ENCODE data around the gene KAZN. TPM values are rescaled to one million over a fixed set of nuclear protein-coding genes. Genes with fewer than 3 reads are reported as not detected.
A peak's percentile ranks its signal among the peaks of the same experiment; 100 is the strongest.

The KAZN gene
- polyA plus RNA-seq, 2 donors = 29.3 to 32.0 TPM

- WGBS, 2 donors = 49 to 53% methylated on average over 10 of the region's 10 CpGs
- Histone ChIP-seq H3K27me3 (ENCODE audit: control insufficient read depth in 1 of 2, insufficient read depth in 2 of 2, low read length in 2 of 2) (no peaks in the 10 kb centered on the region), H3K9me3 (ENCODE audit: control insufficient read depth in 2 of 2, insufficient read depth in 1 of 2, low read depth in 1 of 2, low read length in 1 of 2) (no peaks in the 10 kb centered on the region), H3K27ac (ENCODE audit: low read depth in 2 of 2, low read length in 1 of 2) (peak overlapping the region in 1 of 2 donors; percentile 6), H3K4me1 (ENCODE audit: control insufficient read depth in 2 of 2, insufficient read depth in 2 of 2, low read length in 1 of 2) (peaks cover 2 to 3% of the 10 kb centered on the region in 2 donors), H3K36me3 (ENCODE audit: control insufficient read depth in 2 of 2, insufficient read depth in 2 of 2, low read length in 1 of 2) (no peaks in the 10 kb centered on the region), H3K4me3 (ENCODE audit: low read depth in 1 of 2, low read length in 2 of 2) (no peak overlapping the region)
Measured at GRCh38 chr1:15014516-15014915, 416.0 kb downstream of the KAZN start.

GRCh38 chr1:15016001-15016400 lies 417.5 kb downstream of the KAZN start:
- H3K4me3 ChIP-seq (ENCODE audit: low read depth in 1 of 2, low read length in 2 of 2) = no peak overlapping the region
- 90 to 91% methylated on average over 9 of the region's 9 CpGs for WGBS, 2 donors
- H3K36me3 ChIP-seq (ENCODE audit: control insufficient read depth in 2 of 2, insufficient read depth in 2 of 2, low read length in 1 of 2) = no peaks in the 10 kb centered on the region
- H3K27ac ChIP-seq (ENCODE audit: low read depth in 2 of 2, low read length in 1 of 2) = peak overlapping the region in 1 of 2 donors; percentile 59
- H3K27me3 ChIP-seq (ENCODE audit: control insufficient read depth in 1 of 2, insufficient read depth in 2 of 2, low read length in 2 of 2) = no peaks in the 10 kb centered on the region
- no peaks in the 10 kb centered on the region for H3K9me3 ChIP-seq (ENCODE audit: control insufficient read depth in 2 of 2, insufficient read depth in 1 of 2, low read depth in 1 of 2, low read length in 1 of 2)
- H3K4me1 ChIP-seq (ENCODE audit: control insufficient read depth in 2 of 2, insufficient read depth in 2 of 2, low read length in 1 of 2) = peaks cover 5 to 8% of the 10 kb centered on the region in 2 donors

GRCh38 chr1:15016526-15016925 lies 418.0 kb downstream of the KAZN start:
- Histone ChIP-seq H3K27ac (ENCODE audit: low read depth in 2 of 2, low read length in 1 of 2) (no peak overlapping the region), H3K4me3 (ENCODE audit: low read depth in 1 of 2, low read length in 2 of 2) (no peak overlapping the region), H3K27me3 (ENCODE audit: control insufficient read depth in 1 of 2, insufficient read depth in 2 of 2, low read length in 2 of 2) (no peaks in the 10 kb centered on the region), H3K36me3 (ENCODE audit: control insufficient read depth in 2 of 2, insufficient read depth in 2 of 2, low read length in 1 of 2) (no peaks in the 10 kb centered on the region), H3K4me1 (ENCODE audit: control insufficient read depth in 2 of 2, insufficient read depth in 2 of 2, low read length in 1 of 2) (peaks cover 7 to 13% of the 10 kb centered on the region in 2 donors), H3K9me3 (ENCODE audit: control insufficient read depth in 2 of 2, insufficient read depth in 1 of 2, low read depth in 1 of 2, low read length in 1 of 2) (no peaks in the 10 kb centered on the region)
- 87 to 90% methylated on average over 10 of the region's 10 CpGs for WGBS, 2 donors

- Histone ChIP-seq H3K9me3 (ENCODE audit: control insufficient read depth in 2 of 2, insufficient read depth in 1 of 2, low read depth in 1 of 2, low read length in 1 of 2) (no peaks in the 10 kb centered on the region), H3K36me3 (ENCODE audit: control insufficient read depth in 2 of 2, insufficient read depth in 2 of 2, low read length in 1 of 2) (no peaks in the 10 kb centered on the region), H3K27me3 (ENCODE audit: control insufficient read depth in 1 of 2, insufficient read depth in 2 of 2, low read length in 2 of 2) (no peaks in the 10 kb centered on the region), H3K4me3 (ENCODE audit: low read depth in 1 of 2, low read length in 2 of 2) (no peak overlapping the region), H3K27ac (ENCODE audit: low read depth in 2 of 2, low read length in 1 of 2) (no peak overlapping the region), H3K4me1 (ENCODE audit: control insufficient read depth in 2 of 2, insufficient read depth in 2 of 2, low read length in 1 of 2) (peaks cover 11 to 18% of the 10 kb centered on the region in 2 donors)
- WGBS, 2 donors = 68 to 78% methylated on average over 7 of the region's 7 CpGs
Measured at GRCh38 chr1:15017120-15017519, 418.6 kb downstream of the KAZN start.

- H3K4me1 ChIP-seq (ENCODE audit: control insufficient read depth in 2 of 2, insufficient read depth in 2 of 2, low read length in 1 of 2) = peaks cover 13 to 26% of the 10 kb centered on the region in 2 donors
- no peaks in the 10 kb centered on the region for H3K9me3 ChIP-seq (ENCODE audit: control insufficient read depth in 2 of 2, insufficient read depth in 1 of 2, low read depth in 1 of 2, low read length in 1 of 2)
- WGBS, 2 donors = 94 to 97% methylated on average over 4 of the region's 4 CpGs
- no peak overlapping the region for H3K4me3 ChIP-seq (ENCODE audit: low read depth in 1 of 2, low read length in 2 of 2)
- no peak overlapping the region for H3K27ac ChIP-seq (ENCODE audit: low read depth in 2 of 2, low read length in 1 of 2)
- no peaks in the 10 kb centered on the region for H3K36me3 ChIP-seq (ENCODE audit: control insufficient read depth in 2 of 2, insufficient read depth in 2 of 2, low read length in 1 of 2)
- H3K27me3 ChIP-seq (ENCODE audit: control insufficient read depth in 1 of 2, insufficient read depth in 2 of 2, low read length in 2 of 2) = no peaks in the 10 kb centered on the region
Measured at GRCh38 chr1:15018767-15019166, 420.3 kb downstream of the KAZN start.

- Histone ChIP-seq H3K27ac (ENCODE audit: low read depth in 2 of 2, low read length in 1 of 2) (peak overlapping the region; percentile 47 to 72), H3K36me3 (ENCODE audit: control insufficient read depth in 2 of 2, insufficient read depth in 2 of 2, low read length in 1 of 2) (no peaks in the 10 kb centered on the region), H3K9me3 (ENCODE audit: control insufficient read depth in 2 of 2, insufficient read depth in 1 of 2, low read depth in 1 of 2, low read length in 1 of 2) (no peaks in the 10 kb centered on the region), H3K4me3 (ENCODE audit: low read depth in 1 of 2, low read length in 2 of 2) (no peak overlapping the region), H3K27me3 (ENCODE audit: control insufficient read depth in 1 of 2, insufficient read depth in 2 of 2, low read length in 2 of 2) (no peaks in the 10 kb centered on the region), H3K4me1 (ENCODE audit: control insufficient read depth in 2 of 2, insufficient read depth in 2 of 2, low read length in 1 of 2) (peaks cover 13 to 27% of the 10 kb centered on the region in 2 donors)
- WGBS, 2 donors = 71% methylated on average over 18 of the region's 18 CpGs
Measured at GRCh38 chr1:15020943-15021745, 422.7 kb downstream of the KAZN start.

GRCh38 chr1:15022048-15022447 lies 423.6 kb downstream of the KAZN start:
- Histone ChIP-seq H3K4me3 (ENCODE audit: low read depth in 1 of 2, low read length in 2 of 2) (no peak overlapping the region), H3K4me1 (ENCODE audit: control insufficient read depth in 2 of 2, insufficient read depth in 2 of 2, low read length in 1 of 2) (peaks cover 12 to 28% of the 10 kb centered on the region in 2 donors), H3K27ac (ENCODE audit: low read depth in 2 of 2, low read length in 1 of 2) (peak overlapping the region; percentile 60 to 90), H3K36me3 (ENCODE audit: control insufficient read depth in 2 of 2, insufficient read depth in 2 of 2, low read length in 1 of 2) (no peaks in the 10 kb centered on the region), H3K9me3 (ENCODE audit: control insufficient read depth in 2 of 2, insufficient read depth in 1 of 2, low read depth in 1 of 2, low read length in 1 of 2) (no peaks in the 10 kb centered on the region), H3K27me3 (ENCODE audit: control insufficient read depth in 1 of 2, insufficient read depth in 2 of 2, low read length in 2 of 2) (no peaks in the 10 kb centered on the region)
- 71 to 78% methylated on average over 10 of the region's 10 CpGs for WGBS, 2 donors

GRCh38 chr1:15023205-15023604 lies 424.7 kb downstream of the KAZN start:
- Histone ChIP-seq H3K9me3 (ENCODE audit: control insufficient read depth in 2 of 2, insufficient read depth in 1 of 2, low read depth in 1 of 2, low read length in 1 of 2) (no peaks in the 10 kb centered on the region), H3K4me1 (ENCODE audit: control insufficient read depth in 2 of 2, insufficient read depth in 2 of 2, low read length in 1 of 2) (peaks cover 12 to 32% of the 10 kb centered on the region in 2 donors), H3K27me3 (ENCODE audit: control insufficient read depth in 1 of 2, insufficient read depth in 2 of 2, low read length in 2 of 2) (no peaks in the 10 kb centered on the region), H3K36me3 (ENCODE audit: control insufficient read depth in 2 of 2, insufficient read depth in 2 of 2, low read length in 1 of 2) (no peaks in the 10 kb centered on the region), H3K4me3 (ENCODE audit: low read depth in 1 of 2, low read length in 2 of 2) (no peak overlapping the region), H3K27ac (ENCODE audit: low read depth in 2 of 2, low read length in 1 of 2) (peak overlapping the region; percentile 29 to 90)
- WGBS, 2 donors = 64 to 68% methylated on average over 5 of the region's 5 CpGs

GRCh38 chr1:15023976-15024375 lies 425.5 kb downstream of the KAZN start:
- Histone ChIP-seq H3K4me1 (ENCODE audit: control insufficient read depth in 2 of 2, insufficient read depth in 2 of 2, low read length in 1 of 2) (peaks cover 12 to 33% of the 10 kb centered on the region in 2 donors), H3K27me3 (ENCODE audit: control insufficient read depth in 1 of 2, insufficient read depth in 2 of 2, low read length in 2 of 2) (no peaks in the 10 kb centered on the region), H3K27ac (ENCODE audit: low read depth in 2 of 2, low read length in 1 of 2) (peak overlapping the region in 1 of 2 donors; percentile 90), H3K36me3 (ENCODE audit: control insufficient read depth in 2 of 2, insufficient read depth in 2 of 2, low read length in 1 of 2) (no peaks in the 10 kb centered on the region), H3K9me3 (ENCODE audit: control insufficient read depth in 2 of 2, insufficient read depth in 1 of 2, low read depth in 1 of 2, low read length in 1 of 2) (no peaks in the 10 kb centered on the region), H3K4me3 (ENCODE audit: low read depth in 1 of 2, low read length in 2 of 2) (no peak overlapping the region)
- 81 to 84% methylated on average over 8 of the region's 8 CpGs for WGBS, 2 donors

GRCh38 chr1:15026117-15026489 lies 427.6 kb downstream of the KAZN start:
- no peaks in the 10 kb centered on the region for H3K9me3 ChIP-seq (ENCODE audit: control insufficient read depth in 2 of 2, insufficient read depth in 1 of 2, low read depth in 1 of 2, low read length in 1 of 2)
- no peaks in the 10 kb centered on the region for H3K36me3 ChIP-seq (ENCODE audit: control insufficient read depth in 2 of 2, insufficient read depth in 2 of 2, low read length in 1 of 2)
- WGBS, 2 donors = 62 to 63% methylated on average over 4 of the region's 4 CpGs
- no peak overlapping the region for H3K4me3 ChIP-seq (ENCODE audit: low read depth in 1 of 2, low read length in 2 of 2)
- H3K27ac ChIP-seq (ENCODE audit: low read depth in 2 of 2, low read length in 1 of 2) = peak overlapping the region; percentile 63 to 70
- H3K4me1 ChIP-seq (ENCODE audit: control insufficient read depth in 2 of 2, insufficient read depth in 2 of 2, low read length in 1 of 2) = peaks cover 8 to 28% of the 10 kb centered on the region in 2 donors
- no peaks in the 10 kb centered on the region for H3K27me3 ChIP-seq (ENCODE audit: control insufficient read depth in 1 of 2, insufficient read depth in 2 of 2, low read length in 2 of 2)
